Peyer's patch (tissue), 4 donors: ENCODE results near the gene KIAA0319L. TPM values are rescaled to one million over a fixed set of nuclear protein-coding genes. Genes with fewer than 3 reads are reported as not detected.
"Not testable (repeated sequence)": the region's sequence is repeated elsewhere in the genome, so short reads cannot be mapped to it uniquely, and the experiment has no call there.

Experiments
- DNase-seq, 3 donors: peaks; one replicate each; pipeline ENCODE4 v3.0.0-alpha.2; 2017 to 2019
- H3K27ac ChIP-seq, 4 donors: fragments of 200-600 bp; sonication (generic); one replicate each; pipeline ENCODE4 v1.5.1; 2016 to 2019
- H3K27me3 ChIP-seq, 2 donors: fragments of 200-600 bp; sonication (generic); one replicate each; pipeline ENCODE4 v1.5.1; 2019
- H3K36me3 ChIP-seq, 3 donors: fragments of 200-600 bp; sonication (generic); one replicate each; pipeline ENCODE4 v1.5.1; 2016 to 2019
- H3K4me1 ChIP-seq, 4 donors: fragments of 200-600 bp; sonication (generic); one replicate each; pipeline ENCODE4 v1.5.1; 2016 to 2019
- H3K4me3 ChIP-seq, 4 donors: fragments of 200-600 bp; sonication (generic); 1 replicate in 3 of 4; 2 replicates in 1 of 4; pipeline ENCODE4 v1.5.1; 2016 to 2019; ENCODE audit warnings: mild to moderate bottlenecking in 1 of 4
- H3K9me3 ChIP-seq, 4 donors: fragments of 200-600 bp; sonication (generic); one replicate each; pipeline ENCODE4 v1.5.1; 2016 to 2019; ENCODE audit warnings: mild to moderate bottlenecking in 1 of 4
- POLR2A ChIP-seq, 2 donors: fragments of 450-650 bp; IDR thresholded peaks; one replicate each; pipeline ENCODE4 v1.5.1; 2017; ENCODE audit warnings: antibody characterized with exemption in 2 of 2, mild to moderate bottlenecking in 2 of 2, moderate library complexity in 2 of 2
- total RNA-seq, 4 donors: library from RNA; depleted of rRNA; stranded (reverse); fragments of >200 nt; gene quantifications; one replicate each; pipeline ENCODE4 v1.1.0, GENCODE V29; 2016
- TF ChIP-seq, protein P1 (sequence below), 6 experiments: fragments of 450-650 bp in 4 of 6; fragments of 200-600 bp in 2 of 6; sonication (generic) in 1 of 6; IDR thresholded peaks; one replicate each; pipeline ENCODE4 v1.5.1; 2017 to 2019; ENCODE audit warnings: antibody characterized with exemption in 6 of 6, mild to moderate bottlenecking in 3 of 6, moderate library complexity in 1 of 6

The KIAA0319L gene
- total RNA-seq, 4 donors from 2014 or later: 88.3 to 143 (median 129) TPM

DNA sequence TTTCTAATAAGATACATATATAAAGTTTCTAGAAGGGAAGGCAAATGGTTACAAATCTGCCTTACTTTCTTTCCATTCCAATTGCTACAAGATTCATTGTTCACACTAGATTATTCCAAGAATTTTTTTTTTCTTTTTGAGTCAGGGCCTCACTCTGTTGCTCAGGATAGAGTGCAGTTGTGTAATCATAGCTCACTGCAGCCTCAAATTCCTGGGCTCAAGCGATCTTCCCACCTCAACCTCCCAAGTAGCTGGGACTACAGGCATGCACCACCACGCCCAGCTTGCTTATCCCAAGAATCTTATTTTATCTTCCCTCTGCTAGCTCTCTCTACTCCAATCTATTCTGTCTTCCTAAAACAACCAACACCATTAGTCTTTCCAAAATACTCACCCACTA is 81.8 kb downstream of the KIAA0319L start:
- no peak overlapping the region for H3K27ac ChIP-seq
- DNase-seq: no peak
- no peaks in the 10 kb centered on the region for H3K27me3 ChIP-seq
- H3K36me3 ChIP-seq: peaks cover 0 to 33% (median 0%) of the 10 kb centered on the region in 3 donors
- H3K4me3 ChIP-seq: no peak overlapping the region
- no peaks in the 10 kb centered on the region for H3K9me3 ChIP-seq
- no peaks in the 10 kb centered on the region for H3K4me1 ChIP-seq
- TF ChIP-seq, protein P1, sequence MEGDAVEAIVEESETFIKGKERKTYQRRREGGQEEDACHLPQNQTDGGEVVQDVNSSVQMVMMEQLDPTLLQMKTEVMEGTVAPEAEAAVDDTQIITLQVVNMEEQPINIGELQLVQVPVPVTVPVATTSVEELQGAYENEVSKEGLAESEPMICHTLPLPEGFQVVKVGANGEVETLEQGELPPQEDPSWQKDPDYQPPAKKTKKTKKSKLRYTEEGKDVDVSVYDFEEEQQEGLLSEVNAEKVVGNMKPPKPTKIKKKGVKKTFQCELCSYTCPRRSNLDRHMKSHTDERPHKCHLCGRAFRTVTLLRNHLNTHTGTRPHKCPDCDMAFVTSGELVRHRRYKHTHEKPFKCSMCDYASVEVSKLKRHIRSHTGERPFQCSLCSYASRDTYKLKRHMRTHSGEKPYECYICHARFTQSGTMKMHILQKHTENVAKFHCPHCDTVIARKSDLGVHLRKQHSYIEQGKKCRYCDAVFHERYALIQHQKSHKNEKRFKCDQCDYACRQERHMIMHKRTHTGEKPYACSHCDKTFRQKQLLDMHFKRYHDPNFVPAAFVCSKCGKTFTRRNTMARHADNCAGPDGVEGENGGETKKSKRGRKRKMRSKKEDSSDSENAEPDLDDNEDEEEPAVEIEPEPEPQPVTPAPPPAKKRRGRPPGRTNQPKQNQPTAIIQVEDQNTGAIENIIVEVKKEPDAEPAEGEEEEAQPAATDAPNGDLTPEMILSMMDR (IDR thresholded peaks at IDR 0.05): no peak
- no peak for TF ChIP-seq POLR2A (IDR thresholded peaks at IDR 0.05)

DNA sequence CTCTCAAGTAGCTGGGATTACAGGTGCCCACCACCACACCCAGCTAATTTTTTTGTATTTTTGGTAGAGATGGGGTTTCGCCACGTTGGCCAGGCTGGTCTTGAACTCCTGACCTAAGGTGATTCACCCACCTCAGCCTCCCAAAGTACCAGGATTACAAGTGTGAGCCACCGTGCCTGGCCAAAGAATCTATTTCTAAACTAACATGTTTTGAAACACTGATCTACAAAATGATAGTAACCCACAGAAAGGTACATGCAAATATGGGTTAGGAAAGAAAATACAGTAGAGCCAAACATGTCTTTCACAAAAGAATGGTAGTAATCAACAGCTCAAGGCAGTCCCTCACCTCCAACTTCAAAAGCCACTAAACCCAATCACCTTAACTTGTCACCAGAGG is 84.0 kb downstream of the KIAA0319L start:
- H3K9me3 ChIP-seq, H3K4me3 ChIP-seq, H3K4me1 ChIP-seq, DNase-seq, H3K27ac ChIP-seq, H3K27me3 ChIP-seq: not testable (repeated sequence)
- peaks cover 0 to 41% (median 0%) of the 10 kb centered on the region in 3 donors for H3K36me3 ChIP-seq

DNA sequence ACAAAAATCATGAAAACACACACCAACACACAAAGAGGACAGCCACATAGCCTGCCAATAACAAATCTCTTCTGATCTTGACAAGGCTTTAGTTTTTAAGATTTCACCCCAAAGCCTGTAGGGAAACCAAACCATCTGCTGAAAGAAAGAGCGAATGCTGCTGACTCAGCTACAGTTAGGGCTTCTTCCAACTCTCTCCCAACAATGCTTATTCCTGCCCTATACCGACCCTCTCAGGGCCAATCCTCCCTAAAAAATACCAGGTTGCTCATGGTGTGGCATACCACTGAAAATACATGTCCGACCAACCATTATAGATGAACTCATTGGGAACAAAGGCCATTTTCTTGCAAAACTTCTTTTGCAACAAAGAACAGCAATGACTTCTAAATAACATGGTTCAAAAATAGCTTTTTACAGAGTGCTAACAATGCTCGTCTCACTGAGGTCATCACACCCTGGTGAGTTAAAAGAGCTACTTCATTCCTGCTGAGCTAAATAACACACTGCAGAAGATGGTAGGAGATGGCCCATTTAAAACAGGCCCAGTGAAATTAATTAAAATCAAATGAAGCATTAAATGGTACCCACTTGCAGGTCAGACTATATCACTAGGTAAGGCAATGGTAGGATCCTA is 86.1 kb downstream of the KIAA0319L start:
- H3K36me3 ChIP-seq: peaks cover 0 to 40% (median 0%) of the 10 kb centered on the region in 3 donors
- no peak overlapping the region for H3K4me3 ChIP-seq
- no peak for TF ChIP-seq POLR2A (IDR thresholded peaks at IDR 0.05)
- TF ChIP-seq, protein P1 (IDR thresholded peaks at IDR 0.05): no peak
- no peaks in the 10 kb centered on the region for H3K4me1 ChIP-seq
- H3K9me3 ChIP-seq: no peaks in the 10 kb centered on the region
- no peak overlapping the region for H3K27ac ChIP-seq
- no peaks in the 10 kb centered on the region for H3K27me3 ChIP-seq
- DNase-seq: no peak

DNA sequence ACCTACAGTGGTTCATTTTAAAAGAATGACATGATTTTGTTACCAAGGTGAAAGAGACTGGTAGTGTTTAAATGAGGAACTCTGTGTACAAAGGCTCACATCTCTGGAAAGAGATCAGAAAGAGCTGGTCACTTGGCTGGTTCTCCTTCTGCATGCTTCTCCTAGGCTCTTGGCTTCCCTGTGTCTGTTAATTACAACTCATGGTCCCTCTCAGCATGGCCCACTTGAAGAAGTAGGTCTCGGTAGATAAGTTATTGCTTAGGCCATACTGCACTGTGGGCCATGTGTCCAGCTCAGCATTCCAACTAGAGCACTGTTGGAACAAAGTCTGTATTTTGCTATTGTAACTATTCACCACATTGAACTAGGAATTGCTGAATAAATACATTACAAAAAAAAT is 91.1 kb downstream of the KIAA0319L start:
- H3K4me3 ChIP-seq: no peak overlapping the region
- H3K9me3 ChIP-seq: no peaks in the 10 kb centered on the region
- no peaks in the 10 kb centered on the region for H3K27me3 ChIP-seq
- H3K27ac ChIP-seq: no peak overlapping the region
- H3K4me1 ChIP-seq: no peaks in the 10 kb centered on the region
- H3K36me3 ChIP-seq: peaks cover 0 to 73% (median 0%) of the 10 kb centered on the region in 3 donors
- no peak for DNase-seq
- TF ChIP-seq POLR2A (IDR thresholded peaks at IDR 0.05): no peak
- TF ChIP-seq, protein P1 (IDR thresholded peaks at IDR 0.05): no peak

DNA sequence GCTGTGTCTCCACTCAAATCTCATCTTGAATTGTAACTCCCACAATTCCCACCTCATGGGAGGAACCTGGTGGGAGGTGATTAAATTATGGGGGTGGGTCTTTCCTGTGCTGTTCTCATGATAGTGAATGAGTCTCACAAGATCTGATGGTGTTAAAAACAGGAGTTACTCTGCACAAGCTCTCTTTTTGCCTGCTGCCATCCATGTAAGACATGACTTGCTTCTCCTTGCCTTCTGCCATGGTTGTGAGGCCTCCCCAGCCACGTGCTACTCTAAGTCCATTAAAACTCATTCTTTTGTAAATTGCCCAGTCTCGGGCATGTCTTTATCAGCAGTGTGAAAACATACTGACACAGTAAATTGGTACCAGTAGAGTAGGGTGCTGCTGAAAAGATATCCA is 93.5 kb downstream of the KIAA0319L start:
- H3K9me3 ChIP-seq, H3K4me3 ChIP-seq, H3K27ac ChIP-seq, H3K27me3 ChIP-seq, DNase-seq, H3K4me1 ChIP-seq: not testable (repeated sequence)
- peaks cover 0 to 58% (median 0%) of the 10 kb centered on the region in 3 donors for H3K36me3 ChIP-seq

DNA sequence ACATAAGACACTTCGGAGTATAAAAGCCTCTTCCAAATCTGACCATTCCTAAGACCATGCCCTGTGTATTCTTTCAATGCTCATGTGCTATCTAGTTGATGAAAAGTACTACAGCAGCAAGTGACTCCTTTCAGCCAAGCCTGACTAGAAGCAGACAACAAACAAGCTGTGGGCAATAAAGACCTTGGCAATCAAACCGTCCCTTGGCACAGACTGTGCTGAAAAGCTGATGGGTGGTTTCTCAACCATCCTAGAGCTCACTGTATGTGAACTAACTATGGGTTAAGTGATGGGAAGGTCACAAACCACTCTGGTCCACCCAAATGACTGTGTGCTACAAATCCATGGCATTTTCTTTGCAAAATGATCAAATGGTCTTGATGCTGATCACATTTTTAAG is 94.0 kb downstream of the KIAA0319L start:
- no peak overlapping the region for H3K27ac ChIP-seq
- TF ChIP-seq, protein P1 (IDR thresholded peaks at IDR 0.05): no peak
- TF ChIP-seq POLR2A (IDR thresholded peaks at IDR 0.05): no peak
- no peaks in the 10 kb centered on the region for H3K27me3 ChIP-seq
- H3K9me3 ChIP-seq: no peaks in the 10 kb centered on the region
- H3K36me3 ChIP-seq: peaks cover 0 to 58% (median 0%) of the 10 kb centered on the region in 3 donors
- no peaks in the 10 kb centered on the region for H3K4me1 ChIP-seq
- no peak overlapping the region for H3K4me3 ChIP-seq
- DNase-seq: no peak
